ENCODE measurements around the gene TAB3. TPM values are rescaled to one million over a fixed set of nuclear protein-coding genes. Genes with fewer than 3 reads are reported as not detected.

The TAB3 gene
- total RNA-seq, 1 experiment from 2014 or later = 13.5 TPM

GRCh38 chrX:30880058-30880457 is 9.0 kb downstream of the TAB3 start:
- Histone ChIP-seq H3K27ac (ENCODE audit: insufficient read length, low read depth, low read length) (no peak overlapping the region), H2BK5ac (ENCODE audit: insufficient read length, low read length) (no peak overlapping the region), H3K79me2 (ENCODE audit: insufficient read depth, low read length) (no peaks in the 10 kb centered on the region), H3K9ac (ENCODE audit: extremely low read depth, insufficient read length, low read length) (no peak overlapping the region), H3K4ac (ENCODE audit: low read depth, low read length) (no peak overlapping the region), H3K27me3 (ENCODE audit: insufficient read depth, low read length) (no peaks in the 10 kb centered on the region), H4K8ac (replicated peaks; ENCODE audit: insufficient read length, low read depth, low read length) (no peak overlapping the region), H3K9me3 (ENCODE audit: control insufficient read depth, low read depth, low read length) (no peaks in the 10 kb centered on the region), H3K23me2 (ENCODE audit: insufficient read length, low read depth, low read length, poor library complexity, severe bottlenecking) (no peaks in the 10 kb centered on the region), H2AK5ac (ENCODE audit: insufficient read length, low read length) (no peak overlapping the region), H3T11ph (ENCODE audit: low read length) (no peak overlapping the region), H3K23ac (ENCODE audit: insufficient read length, low read depth, low read length) (no peak overlapping the region), H3K79me1 (ENCODE audit: insufficient read depth, low read depth, low read length, poor library complexity, severe bottlenecking) (no peaks in the 10 kb centered on the region), H3K4me2 (ENCODE audit: insufficient read depth, insufficient read length, low read length) (no peak overlapping the region), H3K18ac (ENCODE audit: insufficient read length, low read depth, low read length) (no peak overlapping the region), H2BK20ac (ENCODE audit: low read depth, low read length, poor library complexity, severe bottlenecking) (no peak overlapping the region), H3K56ac (ENCODE audit: insufficient read length, low read depth, low read length) (no peak overlapping the region), H2BK15ac (ENCODE audit: low read depth, low read length) (no peak overlapping the region), H3K4me1 (ENCODE audit: insufficient read depth, low read length) (no peaks in the 10 kb centered on the region), H2AFZ (ENCODE audit: low read length) (no peak overlapping the region), H4K20me1 (ENCODE audit: control insufficient read depth, insufficient read depth, insufficient read length) (no peaks in the 10 kb centered on the region), H4K5ac (ENCODE audit: insufficient read length, low read depth, low read length) (no peak overlapping the region), H2BK120ac (ENCODE audit: low read depth, low read length, poor library complexity, severe bottlenecking) (no peak overlapping the region), H2BK12ac (ENCODE audit: insufficient read length, low read depth, low read length) (no peak overlapping the region), H3K14ac (ENCODE audit: insufficient read depth, low read length) (no peak overlapping the region), H4K91ac (ENCODE audit: insufficient read length, low read depth, low read length) (no peak overlapping the region)
- no CpG with 5 or more reads among the region's 3 CpGs for WGBS (ENCODE audit: extremely low coverage, insufficient read length, low lambda C conversion rate)
- Mint-ChIP-seq H3K27me3 (ENCODE audit: low read depth) (no peaks in the 10 kb centered on the region), H3K4me1 (peaks cover 10 to 13% of the 10 kb centered on the region in 2 experiments; a peak in 3 of 4 replicates), H3K9me3 (peaks cover 37 to 52% of the 10 kb centered on the region in 2 experiments), H3K4me3 (no peak overlapping the region), H3K36me3 (ENCODE audit: insufficient read depth in 1 of 3, low read depth in 3 of 3) (peaks cover 0 to 4% (median 0%) of the 10 kb centered on the region in 3 experiments; a peak in 2 of 7 replicates), H3K27ac (no peak overlapping the region)
- no peak for TF ChIP-seq CTCF (conservative IDR thresholded peaks at IDR 0.05)
- no peak for DNase-seq

All from H9 (cell line).